Activated CD4-positive, alpha-beta T cell treated with anti-CD3 and anti-CD28 coated beads, Interleukin-2, amount 50 U/mL, for 1 hour (primary cell): ENCODE results near the gene BCR.

Experiments used
- DNase-seq: peaks from one replicate; pipeline ENCODE4 v3.0.0-alpha.2; 2020

The BCR gene

DNA sequence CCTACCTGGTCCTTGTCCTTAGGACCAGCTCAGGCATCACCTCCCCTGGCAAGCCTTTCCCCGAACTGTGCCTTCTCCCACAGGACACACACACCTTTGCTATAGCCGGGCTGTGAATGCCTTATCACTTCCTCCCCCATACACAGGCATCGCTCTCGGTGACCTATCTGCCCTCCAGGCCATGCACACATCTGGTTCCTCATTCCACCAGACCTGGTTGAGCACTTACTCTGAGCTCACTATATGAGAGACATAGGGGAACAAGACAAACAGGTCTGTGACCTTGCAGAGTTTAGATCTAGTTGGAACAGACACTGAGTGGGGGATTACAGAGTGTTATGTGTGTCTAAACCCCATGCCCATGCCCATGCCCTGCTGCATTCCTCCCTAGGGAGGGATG, 3.1 kb upstream of the BCR start:
- DNase-seq: no peak

DNA sequence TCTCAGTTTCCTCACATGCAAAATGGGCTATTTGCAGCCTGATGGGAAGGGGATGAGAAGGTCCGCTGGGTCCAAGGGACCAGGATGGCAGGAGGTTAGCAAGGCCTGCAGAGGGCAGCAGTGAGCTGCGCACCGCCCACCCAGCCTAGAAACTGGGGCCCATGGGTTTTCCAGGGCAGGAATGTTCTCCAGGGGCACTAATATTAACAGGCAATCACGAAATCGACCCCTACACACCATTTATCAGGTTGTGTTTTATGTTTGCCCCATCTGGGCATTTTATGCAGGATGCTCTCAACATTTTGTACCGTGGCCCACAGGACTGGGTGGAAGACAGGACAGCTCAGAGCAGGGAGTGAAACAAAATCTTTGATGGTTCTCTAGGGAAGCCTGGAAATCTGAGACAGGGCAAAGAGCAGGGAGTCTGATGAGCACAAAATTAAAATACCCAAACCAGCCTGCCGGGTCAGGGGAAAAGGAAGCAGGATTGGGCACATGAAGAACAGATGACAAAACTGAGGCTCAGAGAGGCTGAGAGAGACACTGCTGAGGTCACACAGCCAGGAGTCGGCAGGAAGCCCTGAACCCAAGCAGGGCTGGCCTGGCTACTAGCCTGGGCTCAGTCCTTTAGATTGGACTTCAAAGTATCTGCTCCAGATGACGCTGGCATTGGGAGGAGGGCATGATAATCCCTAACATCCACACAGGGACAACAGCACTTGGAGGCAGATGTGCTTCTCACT, 1.6 kb upstream of the BCR start:
- DNase-seq: peak; percentile 63

GRCh38 chr22:23179381-23180299, 669 bp upstream of the BCR start:
- peak; percentile 8 for DNase-seq

DNA sequence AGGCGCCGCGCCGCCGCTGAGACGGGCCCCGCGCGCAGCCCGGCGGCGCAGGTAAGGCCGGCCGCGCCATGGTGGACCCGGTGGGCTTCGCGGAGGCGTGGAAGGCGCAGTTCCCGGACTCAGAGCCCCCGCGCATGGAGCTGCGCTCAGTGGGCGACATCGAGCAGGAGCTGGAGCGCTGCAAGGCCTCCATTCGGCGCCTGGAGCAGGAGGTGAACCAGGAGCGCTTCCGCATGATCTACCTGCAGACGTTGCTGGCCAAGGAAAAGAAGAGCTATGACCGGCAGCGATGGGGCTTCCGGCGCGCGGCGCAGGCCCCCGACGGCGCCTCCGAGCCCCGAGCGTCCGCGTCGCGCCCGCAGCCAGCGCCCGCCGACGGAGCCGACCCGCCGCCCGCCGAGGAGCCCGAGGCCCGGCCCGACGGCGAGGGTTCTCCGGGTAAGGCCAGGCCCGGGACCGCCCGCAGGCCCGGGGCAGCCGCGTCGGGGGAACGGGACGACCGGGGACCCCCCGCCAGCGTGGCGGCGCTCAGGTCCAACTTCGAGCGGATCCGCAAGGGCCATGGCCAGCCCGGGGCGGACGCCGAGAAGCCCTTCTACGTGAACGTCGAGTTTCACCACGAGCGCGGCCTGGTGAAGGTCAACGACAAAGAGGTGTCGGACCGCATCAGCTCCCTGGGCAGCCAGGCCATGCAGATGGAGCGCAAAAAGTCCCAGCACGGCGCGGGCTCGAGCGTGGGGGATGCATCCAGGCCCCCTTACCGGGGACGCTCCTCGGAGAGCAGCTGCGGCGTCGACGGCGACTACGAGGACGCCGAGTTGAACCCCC, 798 bp downstream of the BCR start:
- DNase-seq: peak; percentile 19

DNA sequence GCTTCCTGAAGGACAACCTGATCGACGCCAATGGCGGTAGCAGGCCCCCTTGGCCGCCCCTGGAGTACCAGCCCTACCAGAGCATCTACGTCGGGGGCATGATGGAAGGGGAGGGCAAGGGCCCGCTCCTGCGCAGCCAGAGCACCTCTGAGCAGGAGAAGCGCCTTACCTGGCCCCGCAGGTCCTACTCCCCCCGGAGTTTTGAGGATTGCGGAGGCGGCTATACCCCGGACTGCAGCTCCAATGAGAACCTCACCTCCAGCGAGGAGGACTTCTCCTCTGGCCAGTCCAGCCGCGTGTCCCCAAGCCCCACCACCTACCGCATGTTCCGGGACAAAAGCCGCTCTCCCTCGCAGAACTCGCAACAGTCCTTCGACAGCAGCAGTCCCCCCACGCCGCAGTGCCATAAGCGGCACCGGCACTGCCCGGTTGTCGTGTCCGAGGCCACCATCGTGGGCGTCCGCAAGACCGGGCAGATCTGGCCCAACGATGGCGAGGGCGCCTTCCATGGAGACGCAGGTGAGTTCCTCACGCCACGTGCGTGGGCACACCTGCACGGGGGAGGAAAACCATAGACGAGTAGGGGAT, 1.5 kb downstream of the BCR start:
- no peak for DNase-seq

GRCh38 chr22:23182309-23183060, 2.2 kb downstream of the BCR start:
- peak; percentile 42 for DNase-seq

DNA sequence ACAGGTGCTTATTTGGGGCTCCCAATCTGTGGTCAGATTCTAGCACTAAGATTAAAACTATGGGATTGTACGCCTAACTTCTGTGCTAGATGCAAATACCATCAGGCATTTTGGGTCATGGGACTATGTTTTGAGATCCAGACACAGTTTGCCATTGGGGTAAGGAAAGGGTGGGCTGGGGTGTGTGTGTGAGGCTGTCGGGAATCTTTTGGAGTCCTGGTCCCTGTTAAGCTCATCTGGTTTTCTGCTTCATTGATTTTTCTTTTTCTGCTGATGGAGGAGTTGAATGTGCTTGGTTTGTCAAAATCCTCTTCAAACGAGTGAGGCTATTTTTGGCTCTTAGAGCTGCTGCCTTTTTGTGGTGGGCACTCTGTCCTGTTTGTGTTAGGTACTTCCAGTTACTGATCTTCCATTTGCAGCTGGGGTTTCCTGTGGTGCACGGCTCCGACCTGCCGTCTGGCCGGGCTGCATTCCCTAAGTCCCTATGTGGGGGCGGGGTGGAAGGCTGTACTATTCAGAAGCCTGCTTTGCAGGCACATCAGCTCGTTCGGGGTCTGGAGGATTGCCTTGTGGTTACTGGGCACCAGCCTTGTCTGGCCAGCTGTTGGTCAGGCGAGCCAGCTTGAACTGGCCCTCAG, 2.9 kb downstream of the BCR start:
- no peak for DNase-seq

DNA sequence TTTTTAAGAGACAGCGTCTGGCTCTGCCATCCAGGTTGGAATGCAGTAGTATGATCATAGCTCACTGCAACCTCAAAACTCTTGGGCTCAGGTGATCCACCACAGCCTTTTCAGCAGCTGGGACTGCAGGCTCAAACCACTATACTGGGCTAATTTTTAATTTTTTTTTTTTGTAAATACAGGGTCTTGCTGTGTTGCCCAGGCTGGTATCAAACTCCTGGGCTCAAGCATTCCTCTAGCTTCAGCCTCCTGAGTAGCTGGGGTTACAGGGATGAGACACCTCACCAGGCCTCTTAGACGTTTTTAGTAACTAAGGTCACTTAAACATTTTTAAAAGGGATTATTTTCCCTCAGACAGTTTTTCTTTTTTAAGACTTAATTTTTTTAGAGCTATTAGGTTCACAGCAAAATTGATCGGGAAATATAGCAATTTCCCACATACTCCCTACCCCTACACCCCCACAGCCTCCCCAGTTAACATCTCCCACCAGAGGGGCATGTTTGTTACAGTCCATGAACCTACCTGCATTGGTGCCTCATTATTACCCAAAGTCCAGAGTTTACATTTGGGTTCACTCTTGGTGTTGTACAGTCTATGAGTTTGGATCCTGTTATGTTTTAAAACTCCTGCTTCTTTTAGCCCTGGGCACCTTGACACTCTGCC, 3.9 kb downstream of the BCR start:
- DNase-seq: no peak

DNA sequence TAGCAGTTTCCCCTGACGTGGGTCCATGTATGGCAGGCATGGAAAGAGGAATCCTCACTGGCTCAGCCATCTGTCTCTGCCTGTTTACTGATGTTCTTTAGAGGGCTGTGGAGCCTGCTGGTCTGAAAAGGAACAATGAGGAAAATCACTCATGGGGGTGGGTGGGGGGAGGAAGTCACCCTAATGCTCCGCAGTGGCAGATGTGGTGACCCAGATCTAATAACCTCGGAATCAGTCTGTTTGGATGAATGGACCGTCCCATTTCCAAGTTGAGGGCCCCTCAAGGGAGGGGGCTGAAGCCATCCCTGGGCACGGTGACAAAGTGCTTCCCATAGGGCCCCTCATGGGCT, 4.4 kb downstream of the BCR start:
- no peak for DNase-seq

GRCh38 chr22:23187211-23187610, 6.9 kb downstream of the BCR start:
- DNase-seq: no peak

- DNase-seq: no peak
Observed at GRCh38 chr22:23187871-23188700, 7.8 kb downstream of the BCR start.

DNA sequence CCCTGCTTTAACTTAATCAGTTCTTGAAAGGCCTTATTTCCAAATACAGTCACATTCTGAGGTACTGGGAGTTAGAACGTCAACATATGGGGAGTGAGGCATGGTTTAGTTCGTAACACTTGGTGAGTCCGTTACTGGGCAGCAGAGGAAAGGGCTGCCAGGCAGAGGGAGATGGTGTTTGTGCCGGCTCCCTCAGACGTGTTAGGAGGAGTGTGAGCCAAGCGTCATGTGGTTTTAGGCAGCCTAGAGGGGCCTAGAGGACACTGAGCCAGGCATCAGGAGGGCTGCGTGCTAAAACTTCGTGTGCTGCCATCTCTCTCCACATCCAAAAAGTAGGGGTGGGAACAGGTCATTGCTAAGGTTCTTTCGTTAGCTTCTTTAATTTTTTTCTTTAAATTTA, 10.2 kb downstream of the BCR start:
- no peak for DNase-seq

GRCh38 chr22:23192133-23192532, 11.8 kb downstream of the BCR start:
- DNase-seq: no peak

DNA sequence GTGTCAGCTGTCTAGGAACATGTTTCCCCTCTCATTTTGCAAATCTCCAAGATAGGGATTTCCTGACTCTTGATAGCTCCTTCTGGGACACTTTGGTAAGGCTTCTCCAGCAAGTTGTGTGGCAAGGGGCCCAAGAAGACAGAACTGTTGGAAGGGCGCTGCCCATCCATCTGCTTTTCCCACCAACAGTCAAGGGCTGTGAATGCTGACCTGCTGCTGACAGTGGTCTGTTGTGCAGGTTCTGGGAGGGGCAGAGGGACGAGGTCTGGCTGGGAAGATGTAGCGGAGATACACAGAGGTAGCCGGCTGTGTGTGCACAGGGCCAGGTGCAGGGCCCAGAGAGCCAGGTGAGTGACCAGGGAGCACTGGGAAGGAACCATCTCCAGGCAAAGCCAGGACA, 12.2 kb downstream of the BCR start:
- no peak for DNase-seq

- DNase-seq: no peak
Observed at GRCh38 chr22:23193196-23193827, 13.0 kb downstream of the BCR start.

DNA sequence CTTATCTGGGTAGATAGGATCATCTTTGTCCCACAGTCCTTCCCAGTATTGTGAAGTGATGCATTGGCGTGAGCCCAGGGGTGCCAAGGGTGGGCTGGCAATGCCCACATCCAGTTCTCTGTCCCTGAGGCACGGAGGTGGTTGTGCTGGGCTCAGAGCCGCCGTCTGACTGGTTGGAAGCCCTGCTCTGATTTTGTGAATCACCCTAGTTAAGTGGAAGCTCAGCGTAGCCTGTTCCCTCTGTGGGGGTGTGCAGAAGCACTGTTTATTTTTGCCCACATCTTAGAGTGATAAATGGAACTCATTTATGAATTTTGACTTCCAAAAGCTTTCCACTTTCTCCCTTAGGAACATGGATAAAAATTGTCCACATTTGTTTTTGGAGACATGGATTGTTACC, 13.6 kb downstream of the BCR start:
- no peak for DNase-seq

DNA sequence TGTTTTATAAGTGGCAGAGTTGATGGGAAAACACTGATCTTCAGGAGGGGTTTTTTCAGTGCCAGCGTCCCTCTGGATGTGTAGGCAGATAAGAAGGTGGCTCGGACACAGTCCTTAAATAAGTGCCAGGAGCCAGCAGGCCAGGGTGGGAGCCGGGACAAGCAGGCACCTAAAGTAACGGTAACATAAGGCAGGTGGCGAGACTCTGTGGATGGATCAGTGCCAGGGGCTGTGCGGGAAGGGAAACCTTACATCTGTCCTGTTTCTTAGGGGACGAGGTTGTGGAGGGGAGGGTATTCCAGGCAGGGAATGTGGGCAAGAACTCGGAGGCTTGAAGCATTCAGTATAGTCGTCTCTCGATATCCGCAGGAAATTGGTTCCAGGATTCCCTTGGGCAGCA, 15.9 kb downstream of the BCR start:
- no peak for DNase-seq

GRCh38 chr22:23197836-23198235, 17.5 kb downstream of the BCR start:
- no peak for DNase-seq

GRCh38 chr22:23199159-23199558, 18.9 kb downstream of the BCR start:
- DNase-seq: no peak

GRCh38 chr22:23200898-23201297, 20.6 kb downstream of the BCR start:
- DNase-seq: no peak
